SK-N-SH (cell line): ENCODE data around the gene DGLUCY. TPM values are rescaled to one million over a fixed set of nuclear protein-coding genes. Genes with fewer than 3 reads are reported as not detected.

Source experiments
- CTCF ChIA-PET: fragments of 300-600, 350-600 bp; formaldehyde crosslinking; extraction: SDS; loops from one replicate; lab custom pipeline; 2021; lab: Yijun Ruan, JAX
- POLR2A ChIA-PET: fragments of 350-600 bp; sonication (Branson Sonifier 250); formaldehyde crosslinking; extraction: SDS; loops from one replicate; lab custom pipeline; 2020; ENCODE audit warnings: antibody characterized with exemption, inconsistent platforms; lab: Yijun Ruan, JAX
- DNase-seq: peaks from one replicate; pipeline ENCODE4 v3.0.0; 2012
- H2AFZ ChIP-seq: fragments of 200-600 bp; sonication (generic); 2 replicates; pipeline ENCODE4 v1.8.1; 2016; ENCODE audit warnings: antibody characterized with exemption, mild to moderate bottlenecking, low read depth
- H3F3A ChIP-seq: fragments of 200-600 bp; sonication (generic); replicated peaks from 2 replicates; pipeline ENCODE3; 2016; ENCODE audit warnings: antibody characterized with exemption, mild to moderate bottlenecking; ENCODE audit not compliant: insufficient read depth
- H3K27ac ChIP-seq, 2 experiments: fragments of 200-500 bp in 1 of 2; fragments of 200-600 bp in 1 of 2; sonication (Bioruptor generic) in 1 of 2; sonication (generic), shearing (Covaris generic) in 1 of 2; 2 replicates each; pipeline versions ENCODE4 v1.5.1 to v1.6.1; 2014 to 2016; ENCODE audit warnings: low read depth in 2 of 2, inconsistent platforms in 1 of 2, low read length in 1 of 2, mild to moderate bottlenecking in 1 of 2, mixed read lengths in 1 of 2
- H3K27me3 ChIP-seq: fragments of 200-600 bp; sonication (generic), shearing (Covaris generic); 2 replicates; pipeline ENCODE4 v1.6.1; 2016; ENCODE audit warnings: mixed run types; ENCODE audit not compliant: insufficient read depth
- H3K36me3 ChIP-seq, 2 experiments: fragments of 200-500 bp in 1 of 2; fragments of 200-600 bp in 1 of 2; sonication (Bioruptor generic) in 1 of 2; sonication (generic) in 1 of 2; replicated peaks in 1 of 2; 2 replicates each; pipeline versions ENCODE3 to v1.5.1; 2014 to 2016; ENCODE audit warnings: low read length in 1 of 2, mild to moderate bottlenecking in 1 of 2; ENCODE audit not compliant: insufficient read depth in 2 of 2, control insufficient read depth in 1 of 2
- H3K4me1 ChIP-seq, 2 experiments: fragments of 200-500 bp in 1 of 2; fragments of 200-600 bp in 1 of 2; sonication (Bioruptor generic) in 1 of 2; sonication (generic), shearing (Covaris generic) in 1 of 2; 2 replicates each; pipeline versions ENCODE4 v1.5.1 to v1.6.1; 2014 to 2016; ENCODE audit warnings: low read depth in 1 of 2, low read length in 1 of 2, mixed run types in 1 of 2; ENCODE audit not compliant: insufficient read depth in 2 of 2, control insufficient read depth in 1 of 2
- H3K4me2 ChIP-seq: fragments of 200-600 bp; sonication (generic), shearing (Covaris generic); 2 replicates; pipeline ENCODE4 v1.6.1; 2017; ENCODE audit warnings: mixed run types
- H3K4me3 ChIP-seq, 2 experiments: fragments of 200-500 bp in 1 of 2; fragments of 200-600 bp in 1 of 2; sonication (Bioruptor generic) in 1 of 2; sonication (generic), shearing (Covaris generic) in 1 of 2; 2 replicates each; pipeline versions ENCODE4 v1.5.1 to v1.8.1; 2014 to 2016; ENCODE audit warnings: low read depth in 2 of 2, inconsistent platforms in 1 of 2, low read length in 1 of 2, mild to moderate bottlenecking in 1 of 2, mixed read lengths in 1 of 2, moderate library complexity in 1 of 2
- H3K79me2 ChIP-seq: fragments of 200-600 bp; sonication (generic); 2 replicates; pipeline ENCODE4 v1.8.1; 2017; ENCODE audit warnings: mild to moderate bottlenecking; ENCODE audit not compliant: insufficient read depth
- H3K9ac ChIP-seq: fragments of 200-600 bp; sonication (generic); 2 replicates; pipeline ENCODE4 v1.6.1; 2017; ENCODE audit warnings: mixed run types
- H3K9me2 ChIP-seq: fragments of 200-600 bp; sonication (generic); 2 replicates; pipeline ENCODE4 v1.6.1; 2017; ENCODE audit warnings: mixed run types
- H3K9me3 ChIP-seq: fragments of 200-600 bp; sonication (generic); 2 replicates; pipeline ENCODE4 v1.6.1; 2017; ENCODE audit warnings: mixed run types, mild to moderate bottlenecking, moderate library complexity
- H4K20me1 ChIP-seq: fragments of 200-600 bp; sonication (generic); 2 replicates; pipeline ENCODE4 v1.6.1; 2017; ENCODE audit warnings: mild to moderate bottlenecking, mixed run types; ENCODE audit not compliant: insufficient read depth
- CHD2 ChIP-seq: fragments of 150-350 bp; IDR thresholded peaks from 2 replicates; pipeline ENCODE4 v1.6.1; 2018; ENCODE audit warnings: low read length; ENCODE audit not compliant: partially characterized antibody
- FOSL2 ChIP-seq: IDR thresholded peaks from 2 replicates; pipeline ENCODE4 v1.4.0; 2012; ENCODE audit warnings: low read depth, mild to moderate bottlenecking, moderate library complexity, borderline replicate concordance
- GABPA ChIP-seq: IDR thresholded peaks from 2 replicates; pipeline ENCODE4 v1.4.0; 2012; ENCODE audit warnings: low read depth, mild to moderate bottlenecking
- GATA2 ChIP-seq: sonication (generic); formaldehyde crosslinking; IDR thresholded peaks from 2 replicates; pipeline ENCODE4 v1.5.0; 2020; ENCODE audit warnings: mild to moderate bottlenecking, missing genetic modification reagents
- MXI1 ChIP-seq: IDR thresholded peaks from 2 replicates; pipeline ENCODE4 v1.6.1; 2012; ENCODE audit warnings: mild to moderate bottlenecking, low read depth, low read length, improper control_type of control experiment
- POLR2AphosphoS5 ChIP-seq: IDR thresholded peaks from 2 replicates; pipeline ENCODE4 v1.6.1; 2012; ENCODE audit warnings: low read depth, low read length
- RAD21 ChIP-seq: IDR thresholded peaks from 2 replicates; pipeline ENCODE4 v1.6.1; 2012; ENCODE audit warnings: mild to moderate bottlenecking, low read length
- REST ChIP-seq: IDR thresholded peaks from 2 replicates; pipeline ENCODE4 v1.6.1; 2012; ENCODE audit warnings: mild to moderate bottlenecking, low read depth, low read length, moderate library complexity
- RXRA ChIP-seq: IDR thresholded peaks from 2 replicates; pipeline ENCODE4 v1.4.0; 2012; ENCODE audit warnings: low read depth, mild to moderate bottlenecking, borderline replicate concordance
- SMC3 ChIP-seq: IDR thresholded peaks from 2 replicates; pipeline ENCODE4 v1.6.1; 2012; ENCODE audit warnings: low read depth, low read length, improper control_type of control experiment
- TAF1 ChIP-seq: IDR thresholded peaks from 2 replicates; pipeline ENCODE4 v1.6.1; 2012; ENCODE audit warnings: low read depth, mild to moderate bottlenecking, low read length, moderate library complexity, borderline replicate concordance
- TEAD4 ChIP-seq: IDR thresholded peaks from 2 replicates; pipeline ENCODE4 v1.4.0; 2012; ENCODE audit warnings: mild to moderate bottlenecking, borderline replicate concordance; ENCODE audit not compliant: insufficient read depth
- YY1 ChIP-seq: IDR thresholded peaks from 2 replicates; pipeline ENCODE4 v1.4.0; 2012; ENCODE audit warnings: low read depth, mild to moderate bottlenecking
- WGBS: methylation state at CpG from one replicate; pipeline ENCODE4 v1.1.6; 2017; ENCODE audit warnings: low lambda C conversion rate; 5-methylcytosine and 5-hydroxymethylcytosine counted together
- polyA plus RNA-seq, 3 experiments: library from polyadenylated mRNA; depleted of rRNA; stranded (reverse); fragments of >200 nt; gene quantifications; 2 replicates each; pipeline ENCODE4 v1.2.3, GENCODE V29; 2012
- TF ChIP-seq, protein P1 (sequence below): IDR thresholded peaks from 2 replicates; pipeline ENCODE4; 2012
- TF ChIP-seq, protein P2 (sequence below): fragments of 200-600 bp; sonication (generic); IDR thresholded peaks from 2 replicates; pipeline ENCODE4 v1.6.1; 2017; ENCODE audit warnings: antibody characterized with exemption, mild to moderate bottlenecking, moderate library complexity
- TF ChIP-seq, protein P3 (sequence below): IDR thresholded peaks from 2 replicates; pipeline ENCODE4 v1.4.0; 2012; ENCODE audit warnings: low read depth, borderline replicate concordance

Gene DGLUCY
- polyA plus RNA-seq, 1 of the 3 experiments (the other 2 are of a cell fraction) = 17.2 TPM

DNA sequence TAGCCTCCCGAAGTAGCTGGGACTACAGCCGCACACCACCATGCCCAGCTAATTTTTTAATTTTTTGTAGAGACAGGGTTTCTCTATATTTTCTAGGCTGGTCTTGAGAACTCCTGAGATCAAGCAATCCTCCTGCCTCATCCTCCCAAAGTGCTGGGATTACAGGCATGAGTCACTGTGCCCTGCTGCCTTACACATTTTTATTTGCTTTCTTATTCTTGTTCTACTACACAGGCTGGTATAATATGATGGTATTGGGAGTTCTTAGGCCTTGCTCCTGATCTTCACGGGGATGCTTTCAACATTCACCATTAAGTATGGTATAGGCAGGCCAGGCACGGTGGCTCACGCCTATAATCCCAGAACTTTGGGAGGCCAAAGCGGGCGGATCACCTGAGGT, 21.2 kb downstream of the DGLUCY start (continued):
- no peak for TF ChIP-seq YY1
- TF ChIP-seq, all 33 proteins: peak for 0

- Histone ChIP-seq H4K20me1 (no peaks in the 10 kb centered on the region), H3K9me2 (no peaks in the 10 kb centered on the region), H3K79me2 (no peaks in the 10 kb centered on the region), H3F3A (peaks cover 4% of the 10 kb centered on the region), H3K9me3 (no peaks in the 10 kb centered on the region), H3K27ac (no peak overlapping the region), H3K4me1 (peaks cover 0 to 5% of the 10 kb centered on the region in 2 experiments; a peak in 2 of 4 replicates), H3K4me3 (no peak overlapping the region), H3K4me2 (no peak overlapping the region), H3K27me3 (no peaks in the 10 kb centered on the region), H3K9ac (no peak overlapping the region), H3K36me3 (no peaks in the 10 kb centered on the region), H2AFZ (no peak overlapping the region)
- ChIA-PET CTCF (interaction anchor here (0.6 to 3.1 kb wide), 7 partner anchors 15 to 240 kb away, joined by 3 to 17 read pairs (median 3); no protein-coding TSS in a partner anchor), POLR2A (no interaction called here)
- no peak for DNase-seq
- WGBS = 85% methylated on average over 6 of the region's 6 CpGs
- TF ChIP-seq GABPA (no peak), RXRA (no peak), GATA2 (CRISPR knock-in tag) (no peak), POLR2AphosphoS5 (no peak), SMC3 (peak; percentile 32; the same call in 1 of the 2 replicates), TAF1 (no peak), RAD21 (peak; percentile 40; the same call in 1 of the 2 replicates), CHD2 (no peak), TEAD4 (no peak), FOSL2 (no peak), MXI1 (no peak), REST (no peak)
- TF ChIP-seq, protein P1, sequence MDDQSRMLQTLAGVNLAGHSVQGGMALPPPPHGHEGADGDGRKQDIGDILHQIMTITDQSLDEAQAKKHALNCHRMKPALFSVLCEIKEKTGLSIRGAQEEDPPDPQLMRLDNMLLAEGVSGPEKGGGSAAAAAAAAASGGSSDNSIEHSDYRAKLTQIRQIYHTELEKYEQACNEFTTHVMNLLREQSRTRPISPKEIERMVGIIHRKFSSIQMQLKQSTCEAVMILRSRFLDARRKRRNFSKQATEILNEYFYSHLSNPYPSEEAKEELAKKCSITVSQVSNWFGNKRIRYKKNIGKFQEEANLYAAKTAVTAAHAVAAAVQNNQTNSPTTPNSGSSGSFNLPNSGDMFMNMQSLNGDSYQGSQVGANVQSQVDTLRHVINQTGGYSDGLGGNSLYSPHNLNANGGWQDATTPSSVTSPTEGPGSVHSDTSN = no peak
- TF ChIP-seq, protein P2, sequence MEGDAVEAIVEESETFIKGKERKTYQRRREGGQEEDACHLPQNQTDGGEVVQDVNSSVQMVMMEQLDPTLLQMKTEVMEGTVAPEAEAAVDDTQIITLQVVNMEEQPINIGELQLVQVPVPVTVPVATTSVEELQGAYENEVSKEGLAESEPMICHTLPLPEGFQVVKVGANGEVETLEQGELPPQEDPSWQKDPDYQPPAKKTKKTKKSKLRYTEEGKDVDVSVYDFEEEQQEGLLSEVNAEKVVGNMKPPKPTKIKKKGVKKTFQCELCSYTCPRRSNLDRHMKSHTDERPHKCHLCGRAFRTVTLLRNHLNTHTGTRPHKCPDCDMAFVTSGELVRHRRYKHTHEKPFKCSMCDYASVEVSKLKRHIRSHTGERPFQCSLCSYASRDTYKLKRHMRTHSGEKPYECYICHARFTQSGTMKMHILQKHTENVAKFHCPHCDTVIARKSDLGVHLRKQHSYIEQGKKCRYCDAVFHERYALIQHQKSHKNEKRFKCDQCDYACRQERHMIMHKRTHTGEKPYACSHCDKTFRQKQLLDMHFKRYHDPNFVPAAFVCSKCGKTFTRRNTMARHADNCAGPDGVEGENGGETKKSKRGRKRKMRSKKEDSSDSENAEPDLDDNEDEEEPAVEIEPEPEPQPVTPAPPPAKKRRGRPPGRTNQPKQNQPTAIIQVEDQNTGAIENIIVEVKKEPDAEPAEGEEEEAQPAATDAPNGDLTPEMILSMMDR = peak; percentile 55
- TF ChIP-seq, protein P3, sequence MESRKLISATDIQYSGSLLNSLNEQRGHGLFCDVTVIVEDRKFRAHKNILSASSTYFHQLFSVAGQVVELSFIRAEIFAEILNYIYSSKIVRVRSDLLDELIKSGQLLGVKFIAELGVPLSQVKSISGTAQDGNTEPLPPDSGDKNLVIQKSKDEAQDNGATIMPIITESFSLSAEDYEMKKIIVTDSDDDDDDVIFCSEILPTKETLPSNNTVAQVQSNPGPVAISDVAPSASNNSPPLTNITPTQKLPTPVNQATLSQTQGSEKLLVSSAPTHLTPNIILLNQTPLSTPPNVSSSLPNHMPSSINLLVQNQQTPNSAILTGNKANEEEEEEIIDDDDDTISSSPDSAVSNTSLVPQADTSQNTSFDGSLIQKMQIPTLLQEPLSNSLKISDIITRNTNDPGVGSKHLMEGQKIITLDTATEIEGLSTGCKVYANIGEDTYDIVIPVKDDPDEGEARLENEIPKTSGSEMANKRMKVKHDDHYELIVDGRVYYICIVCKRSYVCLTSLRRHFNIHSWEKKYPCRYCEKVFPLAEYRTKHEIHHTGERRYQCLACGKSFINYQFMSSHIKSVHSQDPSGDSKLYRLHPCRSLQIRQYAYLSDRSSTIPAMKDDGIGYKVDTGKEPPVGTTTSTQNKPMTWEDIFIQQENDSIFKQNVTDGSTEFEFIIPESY = no peak
Measured at GRCh38 chr14:91138511-91139359, 24.9 kb downstream of the DGLUCY start.
